Nephron (organoid): ENCODE results near the gene RPS28.
"Not testable (repeated sequence)": the region's sequence is repeated elsewhere in the genome, so short reads cannot be mapped to it uniquely, and the experiment has no call there.

Experiments used
- H3K27ac Mint-ChIP-seq, 3 experiments: 2 replicates each; pipeline ENCODE4 v1.8.0; 2020; ENCODE audit warnings: mixed read lengths in 3 of 3, mild to moderate bottlenecking in 2 of 3, moderate library complexity in 1 of 3
- H3K27me3 Mint-ChIP-seq: 2 replicates; pipeline ENCODE4 v1.8.0; 2021; ENCODE audit warnings: low read depth, mild to moderate bottlenecking, moderate library complexity, mixed read lengths
- H3K36me3 Mint-ChIP-seq: 2 replicates; pipeline ENCODE4 v1.8.0; 2020; ENCODE audit warnings: low read depth, mixed read lengths
- H3K4me1 Mint-ChIP-seq: 2 replicates; pipeline ENCODE4 v1.8.0; 2020; ENCODE audit warnings: mixed read lengths
- H3K4me3 Mint-ChIP-seq, 3 experiments: 2 replicates each; pipeline ENCODE4 v1.8.0; 2020; ENCODE audit warnings: mild to moderate bottlenecking in 3 of 3, mixed read lengths in 3 of 3, moderate library complexity in 2 of 3
- H3K9me3 Mint-ChIP-seq: 2 replicates; pipeline ENCODE4 v1.8.0; 2020; ENCODE audit warnings: mixed read lengths
- TF ChIP-seq, protein P1 (sequence below), 3 experiments: fragments of 200-600 bp; sonication (generic); IDR thresholded peaks; one replicate each; pipeline ENCODE4 v1.5.0; 2021; ENCODE audit warnings: antibody characterized with exemption in 3 of 3; ENCODE audit not compliant: unreplicated experiment in 3 of 3

Gene RPS28

DNA sequence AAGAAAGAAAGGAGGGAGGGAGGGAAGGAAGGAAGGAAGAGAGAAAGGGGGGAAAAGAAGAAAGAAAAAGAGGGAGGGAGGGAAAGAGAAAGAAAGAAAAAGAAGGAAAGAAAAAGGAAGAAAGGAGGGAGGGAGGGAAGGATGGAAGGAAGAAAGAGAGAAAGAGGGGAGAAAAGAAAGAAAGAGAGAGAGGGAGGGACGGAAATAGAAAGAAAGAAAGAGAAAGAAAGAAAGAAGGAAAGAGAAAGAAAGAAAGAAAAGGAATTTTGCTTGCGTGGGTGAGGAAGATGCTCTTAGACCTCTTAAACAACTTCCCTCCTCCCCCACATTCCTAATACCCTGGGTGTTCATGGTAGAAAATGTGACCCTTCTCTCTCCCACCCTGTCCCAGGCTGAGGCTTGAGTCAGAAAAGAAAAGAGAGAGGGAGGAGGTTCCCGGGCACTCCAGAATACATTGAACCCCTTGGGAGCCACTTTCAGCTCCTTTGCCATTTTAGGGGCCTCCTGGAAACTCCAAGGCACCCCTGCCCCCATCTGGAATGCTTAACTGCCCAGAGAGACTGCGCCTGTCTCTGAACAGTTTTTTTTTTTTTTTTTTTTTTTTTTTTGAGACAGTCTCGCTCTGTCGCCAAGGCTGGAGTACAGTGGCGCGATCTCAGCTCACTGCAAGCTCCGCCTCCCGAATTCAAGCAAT is 31.0 kb downstream of the RPS28 start:
- Mint-ChIP-seq H3K27ac (peak overlapping the region; percentile 92 to 95 (median 93)), H3K4me3 (peak overlapping the region; percentile 42 to 74 (median 56)), H3K4me1 (peaks cover 25% of the 10 kb centered on the region), H3K27me3 (peaks cover 3% of the 10 kb centered on the region), H3K9me3 (peaks cover 2% of the 10 kb centered on the region), H3K36me3 (no peaks in the 10 kb centered on the region)
- TF ChIP-seq, protein P1, sequence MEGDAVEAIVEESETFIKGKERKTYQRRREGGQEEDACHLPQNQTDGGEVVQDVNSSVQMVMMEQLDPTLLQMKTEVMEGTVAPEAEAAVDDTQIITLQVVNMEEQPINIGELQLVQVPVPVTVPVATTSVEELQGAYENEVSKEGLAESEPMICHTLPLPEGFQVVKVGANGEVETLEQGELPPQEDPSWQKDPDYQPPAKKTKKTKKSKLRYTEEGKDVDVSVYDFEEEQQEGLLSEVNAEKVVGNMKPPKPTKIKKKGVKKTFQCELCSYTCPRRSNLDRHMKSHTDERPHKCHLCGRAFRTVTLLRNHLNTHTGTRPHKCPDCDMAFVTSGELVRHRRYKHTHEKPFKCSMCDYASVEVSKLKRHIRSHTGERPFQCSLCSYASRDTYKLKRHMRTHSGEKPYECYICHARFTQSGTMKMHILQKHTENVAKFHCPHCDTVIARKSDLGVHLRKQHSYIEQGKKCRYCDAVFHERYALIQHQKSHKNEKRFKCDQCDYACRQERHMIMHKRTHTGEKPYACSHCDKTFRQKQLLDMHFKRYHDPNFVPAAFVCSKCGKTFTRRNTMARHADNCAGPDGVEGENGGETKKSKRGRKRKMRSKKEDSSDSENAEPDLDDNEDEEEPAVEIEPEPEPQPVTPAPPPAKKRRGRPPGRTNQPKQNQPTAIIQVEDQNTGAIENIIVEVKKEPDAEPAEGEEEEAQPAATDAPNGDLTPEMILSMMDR (IDR thresholded peaks at IDR 0.05; ENCODE audit: unreplicated experiment in 3 of 3) = no peak

DNA sequence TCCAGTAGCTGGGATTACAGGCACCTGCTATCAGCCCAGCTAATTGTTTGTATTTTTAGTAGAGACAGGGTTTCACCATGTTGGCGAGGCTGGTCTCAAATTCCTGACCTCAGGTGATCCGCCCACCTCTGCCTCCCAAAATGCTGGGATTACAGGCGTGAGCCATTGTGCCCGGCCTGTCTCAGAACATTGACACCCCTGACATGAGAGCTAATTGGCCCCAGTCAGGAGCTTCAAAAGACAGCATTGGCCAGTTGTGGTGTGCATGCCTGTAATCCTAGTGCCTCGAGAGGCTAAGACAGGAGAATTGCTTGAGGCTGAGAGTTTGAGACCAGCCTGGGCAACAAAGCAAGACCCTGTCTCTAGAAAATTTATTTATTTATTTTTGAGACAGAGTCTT is 31.5 kb downstream of the RPS28 start:
- H3K27ac Mint-ChIP-seq = peak overlapping the region in 2 of 3 experiments; percentile 92 to 95
- not testable (repeated sequence) for H3K9me3 Mint-ChIP-seq, H3K27me3 Mint-ChIP-seq, H3K36me3 Mint-ChIP-seq
- H3K4me3 Mint-ChIP-seq = peak overlapping the region in 2 of 3 experiments; percentile 56 to 74
- H3K4me1 Mint-ChIP-seq = peaks cover 25% of the 10 kb centered on the region

DNA sequence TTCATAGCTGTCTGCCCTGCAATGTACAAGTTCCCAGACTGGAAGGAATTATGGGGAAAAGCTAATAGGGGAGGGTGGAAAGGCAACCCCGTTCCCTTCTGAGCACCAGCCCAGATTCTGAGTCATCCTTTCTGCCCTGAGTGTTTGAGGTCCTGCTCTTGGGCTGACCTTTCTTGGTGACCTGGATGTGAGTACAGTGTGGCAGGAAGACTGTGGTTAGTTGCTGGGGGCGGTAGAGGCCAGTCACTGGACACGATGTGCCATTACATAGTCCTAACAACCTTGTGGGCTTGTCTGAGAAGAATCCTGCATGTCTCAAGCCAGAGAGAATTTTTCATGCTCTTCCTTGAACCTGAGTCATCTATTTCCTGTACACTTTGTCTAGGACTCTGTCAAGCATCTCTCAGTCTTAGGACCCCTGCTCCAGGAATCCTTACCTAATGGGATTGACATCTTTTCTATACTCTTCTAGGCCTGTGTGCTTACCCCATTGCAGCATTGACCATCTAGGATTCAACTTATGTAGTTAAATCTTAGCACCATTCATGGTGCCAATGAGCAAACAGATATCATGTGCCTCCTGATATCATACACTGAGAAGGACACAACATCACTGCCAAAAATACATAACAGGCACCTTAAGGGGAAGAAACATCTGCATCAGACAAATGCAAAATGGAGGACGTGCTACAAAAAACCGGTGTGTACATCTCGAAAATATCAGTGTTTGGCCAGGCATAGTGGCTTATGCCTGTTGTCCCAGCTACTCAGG is 34.5 kb downstream of the RPS28 start:
- TF ChIP-seq, protein P1 (IDR thresholded peaks at IDR 0.05; ENCODE audit: unreplicated experiment in 3 of 3) = no peak
- H3K36me3 Mint-ChIP-seq = no peaks in the 10 kb centered on the region
- peak overlapping the region; percentile 15 to 30 (median 19) for H3K27ac Mint-ChIP-seq
- peaks cover 3% of the 10 kb centered on the region for H3K27me3 Mint-ChIP-seq
- peaks cover 2% of the 10 kb centered on the region for H3K9me3 Mint-ChIP-seq
- no peak overlapping the region for H3K4me3 Mint-ChIP-seq
- H3K4me1 Mint-ChIP-seq = peaks cover 21% of the 10 kb centered on the region

DNA sequence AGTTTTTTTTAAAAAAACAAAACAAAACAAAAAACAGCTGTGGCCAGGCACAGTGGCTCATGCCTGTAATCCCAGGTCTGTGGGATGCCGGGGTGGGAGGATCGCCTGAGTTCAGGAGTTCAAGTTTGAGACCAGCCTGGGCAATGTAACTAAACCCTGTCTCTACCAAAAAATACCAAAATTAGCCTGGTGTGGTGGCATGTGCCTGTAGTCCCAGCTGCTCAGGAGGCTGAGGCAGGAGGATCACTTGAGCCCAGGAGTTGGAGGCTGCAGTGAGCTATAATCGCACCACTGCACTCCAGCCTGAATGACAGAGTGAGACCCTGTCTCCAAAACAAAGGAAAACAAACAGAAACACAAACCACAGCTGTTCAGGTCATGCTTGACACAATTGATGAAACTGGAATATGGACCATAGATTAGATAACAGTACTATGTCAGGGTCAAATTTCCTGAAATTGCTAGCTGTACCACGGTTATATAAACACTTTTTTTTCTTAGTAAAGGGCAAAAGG is 35.8 kb downstream of the RPS28 start:
- Mint-ChIP-seq H3K9me3 (peaks cover 2% of the 10 kb centered on the region), H3K4me3 (no peak overlapping the region), H3K27ac (peak overlapping the region; percentile 13 to 50 (median 35)), H3K27me3 (no peaks in the 10 kb centered on the region), H3K4me1 (peaks cover 25% of the 10 kb centered on the region), H3K36me3 (no peaks in the 10 kb centered on the region)
- TF ChIP-seq, protein P1 (IDR thresholded peaks at IDR 0.05; ENCODE audit: unreplicated experiment in 3 of 3) = no peak

DNA sequence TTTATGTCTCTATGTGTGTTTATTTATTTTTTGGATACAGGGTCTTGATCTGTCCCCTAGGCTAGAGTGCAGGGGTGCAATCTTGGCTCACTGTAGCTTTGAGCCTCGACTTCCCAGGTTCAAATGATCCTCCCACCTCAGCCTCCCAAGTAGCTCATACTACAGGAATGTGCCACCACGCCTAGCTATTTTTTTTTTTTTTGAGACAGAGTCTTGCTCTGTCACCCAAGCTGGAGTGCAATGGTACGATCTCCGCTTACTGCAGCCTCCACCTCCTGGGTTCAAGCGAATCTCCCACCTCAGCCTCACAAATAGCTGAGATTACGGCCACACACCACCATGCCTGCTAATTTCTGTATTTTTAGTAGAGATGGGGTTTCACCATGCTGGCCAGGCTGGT is 37.7 kb downstream of the RPS28 start:
- Mint-ChIP-seq H3K36me3 (no peaks in the 10 kb centered on the region), H3K9me3 (peaks cover 2% of the 10 kb centered on the region), H3K27me3 (no peaks in the 10 kb centered on the region), H3K27ac (no peak overlapping the region), H3K4me3 (no peak overlapping the region), H3K4me1 (peaks cover 30% of the 10 kb centered on the region)
- TF ChIP-seq, protein P1 (IDR thresholded peaks at IDR 0.05; ENCODE audit: unreplicated experiment in 3 of 3) = no peak

DNA sequence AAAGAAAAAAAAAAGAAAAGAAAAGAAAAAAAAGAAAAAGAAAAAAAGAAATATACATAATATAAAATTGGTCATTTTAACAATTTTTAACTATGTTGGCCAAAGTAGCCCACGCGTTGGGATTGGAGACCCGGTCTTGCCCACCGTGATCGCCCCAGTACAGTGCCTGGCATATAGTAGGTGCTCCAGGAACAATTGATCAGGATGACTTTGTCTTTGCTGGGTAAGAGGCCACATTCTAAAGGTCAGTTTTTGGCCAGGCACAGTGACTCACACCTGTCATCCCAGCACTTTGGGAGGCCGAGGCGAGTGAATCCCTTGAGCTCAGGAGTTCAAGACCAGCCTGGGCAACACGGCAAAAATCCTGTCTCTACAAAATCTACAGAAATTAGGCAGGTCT is 38.9 kb downstream of the RPS28 start:
- Mint-ChIP-seq H3K4me1 (peaks cover 29% of the 10 kb centered on the region), H3K27me3 (no peaks in the 10 kb centered on the region), H3K27ac (no peak overlapping the region), H3K4me3 (no peak overlapping the region), H3K36me3 (no peaks in the 10 kb centered on the region), H3K9me3 (peaks cover 2% of the 10 kb centered on the region)
- TF ChIP-seq, protein P1 (IDR thresholded peaks at IDR 0.05; ENCODE audit: unreplicated experiment in 3 of 3) = no peak
